Vagina (tissue), 2 donors: ENCODE measurements around the gene NINJ1.

Experiments used
- POLR2A ChIP-seq, 2 donors: fragments of 450-650 bp; IDR thresholded peaks; one replicate each; pipeline ENCODE4 v1.6.1; 2017; ENCODE audit warnings: antibody characterized with exemption in 2 of 2, mild to moderate bottlenecking in 2 of 2, moderate library complexity in 2 of 2
- POLR2AphosphoS5 ChIP-seq, 2 donors: sonication (generic); formaldehyde crosslinking; IDR thresholded peaks; one replicate each; pipeline ENCODE4 v1.9.0; 2017; ENCODE audit warnings: antibody characterized with exemption in 2 of 2, mild to moderate bottlenecking in 2 of 2, low read depth in 1 of 2; ENCODE audit not compliant: insufficient read depth in 1 of 2
- TF ChIP-seq, protein P1 (sequence below), 3 experiments: fragments of 450-650 bp in 2 of 3; fragments of 200-600 bp in 1 of 3; sonication (generic) in 1 of 3; IDR thresholded peaks; one replicate each; pipeline ENCODE4 v1.5.1; 2017 to 2019; ENCODE audit warnings: antibody characterized with exemption in 3 of 3, mild to moderate bottlenecking in 2 of 3, moderate library complexity in 2 of 3

DNA sequence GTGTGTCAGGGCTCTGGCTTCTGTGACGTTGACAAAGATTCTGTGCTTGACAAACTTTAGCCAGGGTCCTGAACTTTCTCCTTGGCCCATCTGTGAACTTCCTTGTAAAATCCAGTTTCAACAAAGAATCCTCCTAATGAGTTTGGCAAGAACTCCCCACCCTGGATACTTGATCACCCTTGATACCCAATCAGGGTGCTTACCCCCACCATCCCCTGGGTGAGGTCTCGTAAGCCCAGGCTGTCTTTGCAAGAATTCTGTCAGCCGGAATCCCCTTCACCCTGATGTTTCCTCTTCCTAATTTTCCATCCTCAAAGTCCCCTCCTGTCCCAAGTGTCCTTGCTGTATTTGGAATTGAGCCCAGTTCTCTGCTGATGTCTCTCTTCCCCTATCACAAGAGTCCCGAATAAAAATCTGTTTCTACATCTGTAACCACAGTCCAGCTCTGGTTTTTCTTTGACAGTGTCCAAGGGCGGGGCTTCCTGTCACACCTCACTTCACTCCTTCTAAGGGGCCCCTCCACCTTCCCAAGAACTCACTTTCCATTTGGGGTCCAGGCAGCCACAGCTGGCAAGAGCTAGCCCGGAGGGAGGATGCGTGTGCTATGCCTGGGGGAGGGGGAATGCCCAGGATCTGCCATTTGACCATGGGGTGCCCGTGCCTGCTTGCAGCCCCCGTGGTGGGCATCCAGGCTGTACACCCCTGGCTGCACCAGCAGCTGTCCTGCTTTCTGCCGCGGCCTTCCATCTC is 40.7 kb downstream of the NINJ1 start:
- TF ChIP-seq, protein P1, sequence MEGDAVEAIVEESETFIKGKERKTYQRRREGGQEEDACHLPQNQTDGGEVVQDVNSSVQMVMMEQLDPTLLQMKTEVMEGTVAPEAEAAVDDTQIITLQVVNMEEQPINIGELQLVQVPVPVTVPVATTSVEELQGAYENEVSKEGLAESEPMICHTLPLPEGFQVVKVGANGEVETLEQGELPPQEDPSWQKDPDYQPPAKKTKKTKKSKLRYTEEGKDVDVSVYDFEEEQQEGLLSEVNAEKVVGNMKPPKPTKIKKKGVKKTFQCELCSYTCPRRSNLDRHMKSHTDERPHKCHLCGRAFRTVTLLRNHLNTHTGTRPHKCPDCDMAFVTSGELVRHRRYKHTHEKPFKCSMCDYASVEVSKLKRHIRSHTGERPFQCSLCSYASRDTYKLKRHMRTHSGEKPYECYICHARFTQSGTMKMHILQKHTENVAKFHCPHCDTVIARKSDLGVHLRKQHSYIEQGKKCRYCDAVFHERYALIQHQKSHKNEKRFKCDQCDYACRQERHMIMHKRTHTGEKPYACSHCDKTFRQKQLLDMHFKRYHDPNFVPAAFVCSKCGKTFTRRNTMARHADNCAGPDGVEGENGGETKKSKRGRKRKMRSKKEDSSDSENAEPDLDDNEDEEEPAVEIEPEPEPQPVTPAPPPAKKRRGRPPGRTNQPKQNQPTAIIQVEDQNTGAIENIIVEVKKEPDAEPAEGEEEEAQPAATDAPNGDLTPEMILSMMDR (IDR thresholded peaks at IDR 0.05), result no peak
- TF ChIP-seq POLR2AphosphoS5 (IDR thresholded peaks at IDR 0.05; ENCODE audit: insufficient read depth in 1 of 2, low read depth in 1 of 2), result no peak
- TF ChIP-seq POLR2A (IDR thresholded peaks at IDR 0.05), result no peak
